ENCODE results near the gene RSBN1L. TPM values are rescaled to one million over a fixed set of nuclear protein-coding genes. Genes with fewer than 3 reads are reported as not detected.
"Not testable (repeated sequence)": the region's sequence is repeated elsewhere in the genome, so short reads cannot be mapped to it uniquely, and the experiment has no call there.

The RSBN1L gene
- polyA plus RNA-seq (2013, experiment 1 of 2): 10.8 TPM
- 10.7 TPM for polyA plus RNA-seq (2013, experiment 2 of 2)

DNA sequence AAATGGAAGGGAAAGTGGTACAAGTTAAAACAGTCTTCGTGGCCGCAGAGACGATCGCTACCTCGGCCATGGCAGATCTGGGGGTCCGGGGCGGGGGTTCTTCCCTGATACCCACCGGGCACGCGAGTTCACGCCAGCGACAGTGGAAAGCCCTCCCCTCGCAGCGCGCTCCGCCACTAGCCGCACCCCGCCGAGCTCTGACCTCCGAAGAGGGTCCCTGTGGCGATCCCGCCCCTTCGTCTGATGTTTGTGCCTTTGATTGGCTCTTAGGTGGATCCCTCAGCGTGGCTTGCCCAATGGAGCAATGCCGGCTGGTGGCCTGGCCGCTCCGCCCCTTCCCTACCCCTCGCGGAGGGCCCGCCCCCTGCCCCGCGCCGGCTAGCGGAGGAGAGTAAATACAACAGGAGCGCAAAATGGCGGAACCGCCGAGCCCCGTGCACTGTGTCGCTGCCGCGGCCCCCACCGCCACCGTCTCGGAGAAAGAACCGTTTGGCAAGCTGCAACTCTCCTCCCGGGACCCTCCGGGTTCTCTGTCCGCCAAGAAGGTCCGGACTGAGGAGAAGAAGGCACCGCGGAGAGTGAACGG lies at the start of gene RSBN1L:
Gene RSBN1L, plus strand, starts transcription at position 403 of the 586 bp plus-strand sequence. Its CDS starts 11 bp downstream, at position 414.
- H3K36me3 ChIP-seq (ENCODE audit: control insufficient read depth, insufficient read depth, low read length): no peaks in the 10 kb centered on the region
- WGBS (ENCODE audit: extremely low coverage, insufficient coverage, low lambda C conversion rate): no CpG with 5 or more reads among the region's 53 CpGs

DNA sequence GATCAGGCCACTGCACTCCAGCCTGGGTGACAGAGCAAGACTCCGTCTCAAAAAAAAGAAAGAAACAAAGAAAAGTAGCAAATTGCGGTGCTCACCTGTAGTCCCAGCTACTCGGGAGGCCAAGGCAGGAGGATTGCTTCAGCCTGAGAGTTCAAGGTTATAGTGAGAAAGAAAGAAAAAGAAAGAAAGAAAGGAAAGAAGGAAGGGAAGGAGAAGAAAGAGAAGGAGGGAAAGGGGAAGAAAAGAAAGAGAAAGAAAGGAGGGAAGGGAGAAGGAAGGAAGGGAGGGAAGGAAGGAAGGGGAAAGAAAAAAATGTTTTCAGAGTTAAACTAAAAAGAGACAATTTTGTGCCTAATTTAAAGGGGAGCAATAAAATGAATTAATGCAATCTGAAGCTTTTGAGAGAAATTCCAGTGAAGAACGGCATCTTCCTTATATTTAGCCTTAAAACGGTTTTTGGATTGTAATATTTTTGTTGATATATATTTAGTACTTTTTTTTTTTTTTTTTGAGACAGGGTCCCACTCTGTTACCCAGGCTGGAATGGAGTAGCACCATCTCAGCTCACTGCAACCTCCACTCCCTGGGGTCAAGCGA lies 47.4 kb upstream of the RSBN1L start:
- H3K79me1 ChIP-seq (ENCODE audit: low read length): no peaks in the 10 kb centered on the region
- no peaks in the 10 kb centered on the region for H3K27me3 ChIP-seq (ENCODE audit: insufficient read depth, low read length, poor library complexity)
- H3K36me3 ChIP-seq (ENCODE audit: control insufficient read depth, insufficient read depth, low read length): peaks cover 1% of the 10 kb centered on the region
- H2BK120ac ChIP-seq (ENCODE audit: low read depth, low read length): no peak overlapping the region
- no peak overlapping the region for H3K4me3 ChIP-seq (ENCODE audit: low read length)
- H3K4ac ChIP-seq (ENCODE audit: low read depth, low read length): no peak overlapping the region
- WGBS (ENCODE audit: extremely low coverage, insufficient coverage, low lambda C conversion rate): no CpG with 5 or more reads among the region's 6 CpGs
- no peak overlapping the region for H3K4me2 ChIP-seq (ENCODE audit: low read length)
- H2BK5ac ChIP-seq (ENCODE audit: low read length): no peak overlapping the region
- H3K18ac ChIP-seq (ENCODE audit: low read length): no peak overlapping the region
- H2AK5ac ChIP-seq (ENCODE audit: low read length): no peak overlapping the region
- H3K27ac ChIP-seq (ENCODE audit: low read depth, low read length): no peak overlapping the region
- H3K56ac ChIP-seq (ENCODE audit: low read length): no peak overlapping the region
- H4K5ac ChIP-seq (ENCODE audit: low read length): no peak overlapping the region
- no peak overlapping the region for H3K9ac ChIP-seq (ENCODE audit: low read length)
- H2BK15ac ChIP-seq (replicated peaks; ENCODE audit: low read depth): no peak overlapping the region
- no peak for DNase-seq
- no peaks in the 10 kb centered on the region for H3K79me2 ChIP-seq (ENCODE audit: control insufficient read depth, insufficient read depth, low read length)
- H4K8ac ChIP-seq (ENCODE audit: low read depth, low read length): no peak overlapping the region
- no peak overlapping the region for H3K23ac ChIP-seq (ENCODE audit: low read length)
- no peaks in the 10 kb centered on the region for H3K4me1 ChIP-seq (ENCODE audit: control insufficient read depth, low read depth, low read length)

More for the DNA sequence above, at the start of gene RSBN1L:
- Histone ChIP-seq H3K4me2 (ENCODE audit: low read length) (peak within 1 kb of the TSS; percentile 84), H3K79me1 (ENCODE audit: low read length) (peaks cover 12% of the 10 kb centered on the region), H3K4ac (ENCODE audit: low read depth, low read length) (peak within 1 kb of the TSS; percentile 74), H2AK5ac (ENCODE audit: low read length) (no peak within 1 kb of the TSS), H2BK5ac (ENCODE audit: low read length) (peak within 1 kb of the TSS; percentile 96), H3K18ac (ENCODE audit: low read length) (peak within 1 kb of the TSS; percentile 63), H3K27me3 (ENCODE audit: insufficient read depth, low read length, poor library complexity) (no peaks in the 10 kb centered on the region), H3K4me3 (ENCODE audit: low read length) (peak within 1 kb of the TSS; percentile 99), H3K4me1 (ENCODE audit: control insufficient read depth, low read depth, low read length) (peaks cover 2% of the 10 kb centered on the region), H3K56ac (ENCODE audit: low read length) (peak within 1 kb of the TSS; percentile 99), H3K23ac (ENCODE audit: low read length) (peak within 1 kb of the TSS; percentile 66), H2BK15ac (replicated peaks; ENCODE audit: low read depth) (no peak within 1 kb of the TSS), H3K79me2 (ENCODE audit: control insufficient read depth, insufficient read depth, low read length) (peaks cover 48% of the 10 kb centered on the region), H3K27ac (ENCODE audit: low read depth, low read length) (peak within 1 kb of the TSS; percentile 86), H3K9ac (ENCODE audit: low read length) (peak within 1 kb of the TSS; percentile 99), H2BK120ac (ENCODE audit: low read depth, low read length) (no peak within 1 kb of the TSS), H4K8ac (ENCODE audit: low read depth, low read length) (no peak within 1 kb of the TSS), H4K5ac (ENCODE audit: low read length) (no peak within 1 kb of the TSS)
- DNase-seq: peak; percentile 99

DNA sequence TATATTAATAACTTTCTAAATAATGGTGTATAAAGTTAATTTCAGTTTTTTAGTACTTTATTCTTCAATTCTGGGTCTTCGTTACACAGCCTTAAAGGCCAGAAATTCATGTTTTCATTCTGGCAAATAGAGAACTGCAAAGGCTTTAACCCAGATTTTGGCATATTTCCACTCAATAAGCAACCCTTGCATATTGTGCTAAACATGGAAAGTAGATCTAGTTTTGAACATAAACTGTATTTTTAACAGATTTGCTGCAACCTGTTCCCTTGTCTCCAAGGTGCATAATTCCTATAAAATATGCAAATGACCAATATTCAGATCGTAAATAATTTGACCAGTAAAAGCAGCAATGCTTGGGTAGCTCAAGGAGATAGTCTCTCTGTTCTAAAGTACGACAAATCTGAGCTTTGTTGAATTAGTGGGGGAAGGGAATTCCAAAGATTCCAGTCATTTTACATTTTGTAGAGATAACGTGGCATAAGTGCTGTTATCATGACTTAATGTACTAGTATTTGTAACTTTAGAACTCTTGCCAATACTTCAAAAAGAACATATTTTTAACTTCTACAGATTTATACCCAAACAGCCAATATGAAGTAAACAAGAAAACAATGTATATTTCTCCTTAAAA lies 46.4 kb upstream of the RSBN1L start:
- no peak overlapping the region for H2BK120ac ChIP-seq (ENCODE audit: low read depth, low read length)
- no peak overlapping the region for H3K27ac ChIP-seq (ENCODE audit: low read depth, low read length)
- H3K36me3 ChIP-seq (ENCODE audit: control insufficient read depth, insufficient read depth, low read length): peaks cover 1% of the 10 kb centered on the region
- no peak overlapping the region for H3K56ac ChIP-seq (ENCODE audit: low read length)
- no peak overlapping the region for H3K18ac ChIP-seq (ENCODE audit: low read length)
- WGBS (ENCODE audit: extremely low coverage, insufficient coverage, low lambda C conversion rate): no CpG with 5 or more reads among the region's 4 CpGs
- no peak overlapping the region for H2BK5ac ChIP-seq (ENCODE audit: low read length)
- H2AK5ac ChIP-seq (ENCODE audit: low read length): no peak overlapping the region
- no peak overlapping the region for H3K4ac ChIP-seq (ENCODE audit: low read depth, low read length)
- H2BK15ac ChIP-seq (replicated peaks; ENCODE audit: low read depth): no peak overlapping the region
- H4K8ac ChIP-seq (ENCODE audit: low read depth, low read length): no peak overlapping the region
- H3K79me2 ChIP-seq (ENCODE audit: control insufficient read depth, insufficient read depth, low read length): no peaks in the 10 kb centered on the region
- H3K27me3 ChIP-seq (ENCODE audit: insufficient read depth, low read length, poor library complexity): no peaks in the 10 kb centered on the region
- no peak overlapping the region for H4K5ac ChIP-seq (ENCODE audit: low read length)
- peak; percentile 52 for DNase-seq
- no peak overlapping the region for H3K4me3 ChIP-seq (ENCODE audit: low read length)
- H3K4me1 ChIP-seq (ENCODE audit: control insufficient read depth, low read depth, low read length): no peaks in the 10 kb centered on the region
- H3K79me1 ChIP-seq (ENCODE audit: low read length): no peaks in the 10 kb centered on the region
- no peak overlapping the region for H3K23ac ChIP-seq (ENCODE audit: low read length)
- no peak overlapping the region for H3K9ac ChIP-seq (ENCODE audit: low read length)
- H3K4me2 ChIP-seq (ENCODE audit: low read length): no peak overlapping the region

DNA sequence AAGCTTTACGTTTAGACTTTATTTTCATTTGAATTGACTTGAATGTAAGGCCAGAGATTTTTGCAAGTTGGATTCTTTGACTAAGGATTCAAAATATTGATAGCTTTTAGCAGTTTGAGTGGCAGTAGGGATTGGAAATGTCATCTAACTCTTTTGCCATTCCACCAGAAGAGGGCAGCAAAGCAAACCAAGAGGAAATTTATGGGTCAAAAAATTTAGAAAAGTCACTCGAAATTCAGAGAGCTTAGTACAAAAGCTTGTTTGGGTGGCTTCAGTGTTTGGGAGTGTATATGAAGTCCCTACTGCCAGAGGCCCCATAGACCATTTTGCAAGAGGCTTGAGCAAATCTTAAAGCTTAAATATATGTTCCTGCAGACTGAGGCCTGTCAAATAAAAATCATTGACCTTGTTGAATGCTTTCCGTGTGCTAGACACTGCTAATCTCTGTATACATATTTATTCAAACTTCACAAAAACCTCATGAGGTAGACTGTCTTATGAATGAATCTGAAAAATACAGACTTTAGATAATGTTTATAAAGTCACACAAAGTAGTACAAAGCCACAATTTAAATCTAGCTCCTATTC lies 44.6 kb upstream of the RSBN1L start:
- Histone ChIP-seq H3K27me3 (ENCODE audit: insufficient read depth, low read length, poor library complexity) (no peaks in the 10 kb centered on the region), H3K79me1 (ENCODE audit: low read length) (no peaks in the 10 kb centered on the region), H3K9ac (ENCODE audit: low read length) (no peak overlapping the region), H3K79me2 (ENCODE audit: control insufficient read depth, insufficient read depth, low read length) (no peaks in the 10 kb centered on the region), H4K8ac (ENCODE audit: low read depth, low read length) (no peak overlapping the region), H3K4me2 (ENCODE audit: low read length) (no peak overlapping the region), H3K27ac (ENCODE audit: low read depth, low read length) (no peak overlapping the region), H3K4me1 (ENCODE audit: control insufficient read depth, low read depth, low read length) (no peaks in the 10 kb centered on the region), H2BK120ac (ENCODE audit: low read depth, low read length) (no peak overlapping the region), H3K4ac (ENCODE audit: low read depth, low read length) (no peak overlapping the region), H2BK5ac (ENCODE audit: low read length) (no peak overlapping the region), H3K23ac (ENCODE audit: low read length) (no peak overlapping the region), H4K5ac (ENCODE audit: low read length) (no peak overlapping the region), H3K36me3 (ENCODE audit: control insufficient read depth, insufficient read depth, low read length) (peaks cover 1% of the 10 kb centered on the region), H2BK15ac (replicated peaks; ENCODE audit: low read depth) (no peak overlapping the region), H2AK5ac (ENCODE audit: low read length) (no peak overlapping the region), H3K18ac (ENCODE audit: low read length) (no peak overlapping the region), H3K56ac (ENCODE audit: low read length) (no peak overlapping the region), H3K4me3 (ENCODE audit: low read length) (no peak overlapping the region)
- no CpG with 5 or more reads among the region's 3 CpGs for WGBS (ENCODE audit: extremely low coverage, insufficient coverage, low lambda C conversion rate)
- peak; percentile 44 for DNase-seq

DNA sequence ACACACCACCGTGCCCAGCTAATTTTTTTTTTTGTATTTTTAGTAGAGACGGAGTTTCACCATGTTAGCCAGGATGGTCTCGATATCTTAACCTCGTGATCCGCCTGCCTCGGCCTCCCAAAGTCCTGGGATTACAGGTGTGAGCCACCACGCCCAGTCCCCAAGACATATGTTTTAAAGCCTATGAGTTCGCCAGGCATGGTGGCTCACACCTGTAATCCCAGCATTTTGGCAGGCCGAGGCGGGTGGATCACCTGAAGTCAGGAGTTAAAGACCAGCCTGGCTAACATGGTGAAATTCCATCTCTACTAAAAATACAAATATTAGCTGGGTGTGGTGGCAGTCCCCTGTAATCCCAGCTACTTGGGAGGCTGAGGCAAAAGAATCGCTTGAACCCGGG lies 43.4 kb upstream of the RSBN1L start:
- H3K36me3 ChIP-seq (ENCODE audit: control insufficient read depth, insufficient read depth, low read length); H3K4me2 ChIP-seq (ENCODE audit: low read length); H3K79me2 ChIP-seq (ENCODE audit: control insufficient read depth, insufficient read depth, low read length); H3K4me3 ChIP-seq (ENCODE audit: low read length); H3K4ac ChIP-seq (ENCODE audit: low read depth, low read length); H3K4me1 ChIP-seq (ENCODE audit: control insufficient read depth, low read depth, low read length); H3K56ac ChIP-seq (ENCODE audit: low read length); H3K27ac ChIP-seq (ENCODE audit: low read depth, low read length); H2BK5ac ChIP-seq (ENCODE audit: low read length); H3K23ac ChIP-seq (ENCODE audit: low read length); H4K5ac ChIP-seq (ENCODE audit: low read length); H2BK120ac ChIP-seq (ENCODE audit: low read depth, low read length); H3K9ac ChIP-seq (ENCODE audit: low read length); H2AK5ac ChIP-seq (ENCODE audit: low read length); H3K79me1 ChIP-seq (ENCODE audit: low read length); H3K27me3 ChIP-seq (ENCODE audit: insufficient read depth, low read length, poor library complexity); DNase-seq; H3K18ac ChIP-seq (ENCODE audit: low read length); H2BK15ac ChIP-seq (replicated peaks; ENCODE audit: low read depth); H4K8ac ChIP-seq (ENCODE audit: low read depth, low read length): not testable (repeated sequence)
- WGBS (ENCODE audit: extremely low coverage, insufficient coverage, low lambda C conversion rate): no CpG with 5 or more reads among the region's 12 CpGs
